K562 (cell line): ENCODE measurements around the gene DALRD3. TPM values are rescaled to one million over a fixed set of nuclear protein-coding genes. Genes with fewer than 3 reads are reported as not detected.

Experiments
- ATF4 ChIP-seq: fragments of 450-650 bp; formaldehyde crosslinking; IDR thresholded peaks from 2 replicates; pipeline ENCODE4 v1.4.0; 2022; ENCODE audit warnings: mild to moderate bottlenecking, moderate library complexity
- CREM ChIP-seq: IDR thresholded peaks from 2 replicates; pipeline ENCODE4 v1.6.1; 2014; ENCODE audit warnings: antibody characterized with exemption, low read depth
- ELF1 ChIP-seq: fragments of 200-800 bp; sonication (Bioruptor generic); IDR thresholded peaks from 2 replicates; pipeline ENCODE4 v1.6.1; 2016; ENCODE audit warnings: missing genetic modification characterization, missing compliant biosample characterization
- ELF2 ChIP-seq: fragments of 250-450 bp; sonication (Bioruptor Pico); IDR thresholded peaks from 2 replicates; pipeline ENCODE4 v1.5.0; 2021; ENCODE audit warnings: mild to moderate bottlenecking
- ETS1 ChIP-seq: conservative IDR thresholded peaks from 2 replicates; pipeline ENCODE4 v1.6.1; 2011; ENCODE audit warnings: low read depth, mild to moderate bottlenecking, low read length; ENCODE audit not compliant: control insufficient read depth
- FOXM1 ChIP-seq, 2 experiments: fragments of 450-650 bp in 1 of 2; sonication (generic) in 1 of 2; formaldehyde crosslinking in 1 of 2; IDR thresholded peaks; 2 replicates each; pipeline versions ENCODE4 v1.6.1 to v1.9.0; 2017 to 2022; ENCODE audit warnings: low read depth in 2 of 2, mild to moderate bottlenecking in 2 of 2, missing genetic modification reagents in 1 of 2, moderate library complexity in 1 of 2
- GATA2 ChIP-seq: sonication (generic); formaldehyde crosslinking; IDR thresholded peaks from 2 replicates; pipeline ENCODE4 v1.4.0; 2020; ENCODE audit warnings: mild to moderate bottlenecking, missing genetic modification reagents
- GTF2E2 ChIP-seq: fragments of 200-800 bp; sonication (Bioruptor generic); IDR thresholded peaks from 2 replicates; pipeline ENCODE4 v1.6.1; 2016; ENCODE audit warnings: missing genetic modification characterization, missing compliant biosample characterization
- ILK ChIP-seq: fragments of 450-650 bp; IDR thresholded peaks from 2 replicates; pipeline ENCODE4 v1.6.1; 2016; ENCODE audit warnings: missing genetic modification characterization, low read depth, mild to moderate bottlenecking, missing compliant biosample characterization, moderate library complexity, borderline replicate concordance
- KLF1 ChIP-seq: fragments of 450-650 bp; IDR thresholded peaks from 2 replicates; pipeline ENCODE4 v1.6.1; 2016; ENCODE audit warnings: missing genetic modification characterization, missing compliant biosample characterization
- KLF16 ChIP-seq: IDR thresholded peaks from 2 replicates; pipeline ENCODE4 v1.6.1; 2016; ENCODE audit warnings: antibody characterized with exemption
- LCOR ChIP-seq: sonication (generic); formaldehyde crosslinking; IDR thresholded peaks from 2 replicates; pipeline ENCODE4 v1.8.0; 2022; ENCODE audit warnings: mild to moderate bottlenecking, missing genetic modification reagents
- NFXL1 ChIP-seq: fragments of 450-650 bp; formaldehyde crosslinking; IDR thresholded peaks from 2 replicates; pipeline ENCODE4 v1.4.0; 2021; ENCODE audit warnings: mild to moderate bottlenecking
- SMARCE1 ChIP-seq: fragments of 450-650 bp; IDR thresholded peaks from 2 replicates; pipeline ENCODE4 v1.7.1; 2016; ENCODE audit warnings: mild to moderate bottlenecking
- SNIP1 ChIP-seq: fragments of 450-650 bp; IDR thresholded peaks from 2 replicates; pipeline ENCODE4 v1.7.1; 2017; ENCODE audit warnings: low read depth, mild to moderate bottlenecking
- ZBTB17 ChIP-seq: fragments of 450-650 bp; formaldehyde crosslinking; IDR thresholded peaks from 2 replicates; pipeline ENCODE4 v1.4.0; 2020; ENCODE audit warnings: mild to moderate bottlenecking
- ZNF644 ChIP-seq: fragments of 200-800 bp; sonication (Bioruptor generic); IDR thresholded peaks from 2 replicates; pipeline ENCODE4 v1.6.1; 2016; ENCODE audit warnings: low read depth, missing genetic modification characterization, missing compliant biosample characterization
- ZZZ3 ChIP-seq: fragments of 450-650 bp; IDR thresholded peaks from 2 replicates; pipeline ENCODE4 v1.6.1; 2016; ENCODE audit warnings: antibody characterized with exemption, mild to moderate bottlenecking, moderate library complexity
- polyA plus RNA-seq, 8 experiments: library from polyadenylated mRNA; depleted of rRNA in 4 of 8; stranded (reverse) in 5 of 8; unstranded in 3 of 8; fragments of >200 nt; fragmentation: Nextera tagmentation in 2 of 8; fragmentation: Illumina TruSeq in 1 of 8; extraction: Ambion mirVana in 2 of 8; extraction: Trizol in 1 of 8; gene quantifications; 2 replicates each; pipeline versions ENCODE4 v1.2.1 to v1.2.3, GENCODE V29; 2011 to 2014; ENCODE audit warnings: inconsistent platforms in 1 of 8, missing spikeins in 1 of 8
- total RNA-seq, 7 experiments: library from RNA; depleted of rRNA in 6 of 7; stranded (reverse); fragments of >200 nt in 6 of 7; fragmentation: Illumina TruSeq in 2 of 7; extraction: Trizol in 2 of 7; gene quantifications; 2 replicates each; pipeline versions ENCODE4 v1.2.1 to v1.2.3, GENCODE V29; 2011 to 2021; ENCODE audit warnings: low replicate concordance in 1 of 7
- TF ChIP-seq, protein P1 (sequence below): fragments of 250-450 bp; sonication (Bioruptor Pico); IDR thresholded peaks from 2 replicates; pipeline ENCODE4 v1.9.0; 2021; ENCODE audit warnings: mild to moderate bottlenecking, inconsistent platforms
- TF ChIP-seq, protein P2 (sequence below): fragments of 450-650 bp; IDR thresholded peaks from 2 replicates; pipeline ENCODE4 v1.6.1; 2017; ENCODE audit warnings: antibody characterized with exemption, mild to moderate bottlenecking

DALRD3 gene
- total and polyA plus RNA-seq, 9 of the 15 experiments (the other 6 are each of a cell fraction or from before 2014, with no cell fraction given), result 6.6 to 31.3 (median 14.4) TPM

DNA sequence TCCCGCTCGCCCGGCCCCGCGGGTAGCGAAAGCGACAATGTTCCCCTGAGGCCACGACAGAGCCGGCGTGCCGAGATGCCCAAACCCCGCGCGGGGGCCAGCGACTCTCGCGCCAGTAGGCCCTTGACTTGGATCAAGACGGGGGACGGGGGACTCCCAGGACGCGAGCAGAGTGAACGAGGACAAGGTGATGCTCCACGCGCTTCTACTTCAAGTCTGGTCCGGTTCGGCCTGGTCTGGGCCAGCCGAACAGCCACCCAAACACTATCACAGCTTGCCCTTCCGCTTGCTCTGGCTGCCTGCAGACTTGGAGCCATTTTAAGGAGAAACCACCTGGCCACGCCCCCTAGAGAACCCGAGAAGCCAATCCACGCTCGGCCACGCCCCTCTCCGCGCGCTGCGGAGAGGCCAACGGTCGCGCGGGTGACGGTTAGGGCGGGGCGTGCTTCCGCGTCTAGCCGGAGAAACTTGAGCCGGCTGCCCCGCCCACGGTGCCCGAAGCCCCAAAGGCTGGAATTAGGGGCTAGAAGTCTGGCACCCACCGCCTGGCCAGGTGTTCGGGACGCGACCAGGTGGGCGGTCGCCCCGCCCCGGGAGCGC lies 2.9 kb upstream of the DALRD3 start (continued):
- TF ChIP-seq GATA2 (CRISPR knock-in tag) (no peak), ZZZ3 (no peak), ELF1 (tag) (peak; percentile 88), CREM (peak; percentile 93), ILK (tag) (no peak), GTF2E2 (tag) (peak; percentile 87; the same call in 1 of the 2 replicates), KLF16 (peak; percentile 79), KLF1 (0 out of 2 replicates have a peak, but pooled peaks have one; percentile 58), NFXL1 (CRISPR knock-in tag) (no peak), SNIP1 (no peak), LCOR (CRISPR knock-in tag) (peak; percentile 43; the same call in 1 of the 2 replicates), ZBTB17 (CRISPR knock-in tag) (no peak; the same call in 1 of the 2 replicates), ZNF644 (no peak), SMARCE1 (no peak), FOXM1 (IDR thresholded peaks at IDR 0.05; ENCODE audit: low read depth) (peak; percentile 65), FOXM1 (CRISPR knock-in tag; IDR thresholded peaks at IDR 0.05; ENCODE audit: low read depth) (no peak), ATF4 (CRISPR knock-in tag) (0 out of 2 replicates have a peak, but pooled peaks have one; percentile 8), ETS1 (peak; percentile 61; the same call in 1 of the 2 replicates), ELF2 (CRISPR knock-in tag) (0 out of 2 replicates have a peak, but pooled peaks have one; percentile 37)
- TF ChIP-seq, protein P1, sequence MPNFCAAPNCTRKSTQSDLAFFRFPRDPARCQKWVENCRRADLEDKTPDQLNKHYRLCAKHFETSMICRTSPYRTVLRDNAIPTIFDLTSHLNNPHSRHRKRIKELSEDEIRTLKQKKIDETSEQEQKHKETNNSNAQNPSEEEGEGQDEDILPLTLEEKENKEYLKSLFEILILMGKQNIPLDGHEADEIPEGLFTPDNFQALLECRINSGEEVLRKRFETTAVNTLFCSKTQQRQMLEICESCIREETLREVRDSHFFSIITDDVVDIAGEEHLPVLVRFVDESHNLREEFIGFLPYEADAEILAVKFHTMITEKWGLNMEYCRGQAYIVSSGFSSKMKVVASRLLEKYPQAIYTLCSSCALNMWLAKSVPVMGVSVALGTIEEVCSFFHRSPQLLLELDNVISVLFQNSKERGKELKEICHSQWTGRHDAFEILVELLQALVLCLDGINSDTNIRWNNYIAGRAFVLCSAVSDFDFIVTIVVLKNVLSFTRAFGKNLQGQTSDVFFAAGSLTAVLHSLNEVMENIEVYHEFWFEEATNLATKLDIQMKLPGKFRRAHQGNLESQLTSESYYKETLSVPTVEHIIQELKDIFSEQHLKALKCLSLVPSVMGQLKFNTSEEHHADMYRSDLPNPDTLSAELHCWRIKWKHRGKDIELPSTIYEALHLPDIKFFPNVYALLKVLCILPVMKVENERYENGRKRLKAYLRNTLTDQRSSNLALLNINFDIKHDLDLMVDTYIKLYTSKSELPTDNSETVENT (CRISPR knock-in tag), result peak; percentile 89; the same call in 1 of the 2 replicates
- TF ChIP-seq, protein P2, sequence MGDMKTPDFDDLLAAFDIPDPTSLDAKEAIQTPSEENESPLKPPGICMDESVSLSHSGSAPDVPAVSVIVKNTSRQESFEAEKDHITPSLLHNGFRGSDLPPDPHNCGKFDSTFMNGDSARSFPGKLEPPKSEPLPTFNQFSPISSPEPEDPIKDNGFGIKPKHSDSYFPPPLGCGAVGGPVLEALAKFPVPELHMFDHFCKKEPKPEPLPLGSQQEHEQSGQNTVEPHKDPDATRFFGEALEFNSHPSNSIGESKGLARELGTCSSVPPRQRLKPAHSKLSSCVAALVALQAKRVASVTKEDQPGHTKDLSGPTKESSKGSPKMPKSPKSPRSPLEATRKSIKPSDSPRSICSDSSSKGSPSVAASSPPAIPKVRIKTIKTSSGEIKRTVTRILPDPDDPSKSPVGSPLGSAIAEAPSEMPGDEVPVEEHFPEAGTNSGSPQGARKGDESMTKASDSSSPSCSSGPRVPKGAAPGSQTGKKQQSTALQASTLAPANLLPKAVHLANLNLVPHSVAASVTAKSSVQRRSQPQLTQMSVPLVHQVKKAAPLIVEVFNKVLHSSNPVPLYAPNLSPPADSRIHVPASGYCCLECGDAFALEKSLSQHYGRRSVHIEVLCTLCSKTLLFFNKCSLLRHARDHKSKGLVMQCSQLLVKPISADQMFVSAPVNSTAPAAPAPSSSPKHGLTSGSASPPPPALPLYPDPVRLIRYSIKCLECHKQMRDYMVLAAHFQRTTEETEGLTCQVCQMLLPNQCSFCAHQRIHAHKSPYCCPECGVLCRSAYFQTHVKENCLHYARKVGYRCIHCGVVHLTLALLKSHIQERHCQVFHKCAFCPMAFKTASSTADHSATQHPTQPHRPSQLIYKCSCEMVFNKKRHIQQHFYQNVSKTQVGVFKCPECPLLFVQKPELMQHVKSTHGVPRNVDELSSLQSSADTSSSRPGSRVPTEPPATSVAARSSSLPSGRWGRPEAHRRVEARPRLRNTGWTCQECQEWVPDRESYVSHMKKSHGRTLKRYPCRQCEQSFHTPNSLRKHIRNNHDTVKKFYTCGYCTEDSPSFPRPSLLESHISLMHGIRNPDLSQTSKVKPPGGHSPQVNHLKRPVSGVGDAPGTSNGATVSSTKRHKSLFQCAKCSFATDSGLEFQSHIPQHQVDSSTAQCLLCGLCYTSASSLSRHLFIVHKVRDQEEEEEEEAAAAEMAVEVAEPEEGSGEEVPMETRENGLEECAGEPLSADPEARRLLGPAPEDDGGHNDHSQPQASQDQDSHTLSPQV, result no peak
